Ectodermal cell (in vitro differentiated cells): ENCODE results near the gene BLOC1S5.

Experiments
- H3K27ac ChIP-seq: 2 replicates; pipeline ENCODE4 v1.7.0; 2013; ENCODE audit warnings: mild to moderate bottlenecking, low read depth, low read length; ENCODE audit not compliant: insufficient read depth, poor library complexity, severe bottlenecking
- H3K27me3 ChIP-seq: 2 replicates; pipeline ENCODE4 v1.7.0; 2013; ENCODE audit warnings: mild to moderate bottlenecking, low read length; ENCODE audit not compliant: insufficient read depth, control insufficient read depth, poor library complexity, severe bottlenecking
- H3K36me3 ChIP-seq: one replicate; pipeline ENCODE4 v1.7.0; 2013; ENCODE audit warnings: low read length; ENCODE audit not compliant: control insufficient read depth, insufficient read depth
- H3K4me1 ChIP-seq: one replicate; pipeline ENCODE4 v1.7.0; 2013; ENCODE audit warnings: low read length; ENCODE audit not compliant: control insufficient read depth, insufficient read depth
- H3K4me3 ChIP-seq: 2 replicates; pipeline ENCODE4 v1.7.0; 2013; ENCODE audit warnings: low read depth, low read length, control low read depth; ENCODE audit not compliant: insufficient read depth
- H3K9me3 ChIP-seq: 2 replicates; pipeline ENCODE4 v1.7.0; 2013; ENCODE audit warnings: mild to moderate bottlenecking, low read length, moderate library complexity; ENCODE audit not compliant: control insufficient read depth
- WGBS, 2 experiments: methylation state at CpG; one replicate each; pipeline ENCODE4 v1.1.7; 2013; ENCODE audit warnings: missing lambda C conversion rate in 2 of 2; 5-methylcytosine and 5-hydroxymethylcytosine counted together

BLOC1S5 gene

DNA sequence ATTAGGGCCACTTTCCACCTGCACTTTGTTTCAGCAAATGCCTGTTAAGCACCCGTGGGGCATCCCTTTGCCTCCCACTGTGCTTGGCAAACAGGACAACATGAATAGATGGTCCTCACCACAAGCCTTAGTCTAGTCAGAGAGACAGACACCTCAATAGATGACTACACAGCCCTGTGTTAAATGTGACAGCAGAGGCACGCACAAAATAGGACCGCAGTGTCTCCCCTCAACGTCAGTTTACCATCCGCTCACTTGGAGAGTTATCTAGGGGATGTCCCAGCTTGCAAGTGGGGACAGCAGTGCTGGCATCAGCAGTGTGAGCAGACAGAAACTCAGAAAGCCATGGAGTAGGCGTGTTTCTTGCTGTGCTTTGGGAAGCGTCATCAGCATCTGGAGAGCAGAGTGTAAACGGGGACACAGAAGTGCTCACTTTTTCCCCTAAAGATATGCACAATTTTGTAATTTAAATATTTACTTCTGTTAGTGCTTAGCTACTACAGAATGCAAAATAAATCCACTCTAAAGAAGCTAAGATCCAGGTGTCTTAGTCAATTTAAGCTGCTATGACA is 87.6 kb downstream of the BLOC1S5 start:
- 90 to 92% methylated on average over 7 to 8 of the region's 8 CpGs for WGBS, 2 experiments
- Histone ChIP-seq H3K4me1 (peaks cover 3% of the 10 kb centered on the region), H3K36me3 (no peaks in the 10 kb centered on the region), H3K4me3 (no peak overlapping the region), H3K9me3 (no peaks in the 10 kb centered on the region), H3K27ac (no peak overlapping the region), H3K27me3 (peaks cover 4% of the 10 kb centered on the region)

- 91 to 93% methylated on average over 8 of the region's 8 CpGs for WGBS, 2 experiments
- peaks cover 4% of the 10 kb centered on the region for H3K27me3 ChIP-seq
- no peak overlapping the region for H3K27ac ChIP-seq
- no peaks in the 10 kb centered on the region for H3K36me3 ChIP-seq
- H3K9me3 ChIP-seq = no peaks in the 10 kb centered on the region
- peaks cover 3% of the 10 kb centered on the region for H3K4me1 ChIP-seq
- H3K4me3 ChIP-seq = no peak overlapping the region
Measured at GRCh38 chr6:7975764-7976146, 88.4 kb downstream of the BLOC1S5 start.

GRCh38 chr6:7974938-7975763 is 89.0 kb downstream of the BLOC1S5 start:
- Histone ChIP-seq H3K36me3 (no peaks in the 10 kb centered on the region), H3K4me3 (no peak overlapping the region), H3K27me3 (peaks cover 4% of the 10 kb centered on the region), H3K4me1 (peaks cover 3% of the 10 kb centered on the region), H3K9me3 (no peaks in the 10 kb centered on the region), H3K27ac (no peak overlapping the region)
- WGBS, 2 experiments = 91 to 95% methylated on average over 16 to 18 of the region's 18 CpGs

DNA sequence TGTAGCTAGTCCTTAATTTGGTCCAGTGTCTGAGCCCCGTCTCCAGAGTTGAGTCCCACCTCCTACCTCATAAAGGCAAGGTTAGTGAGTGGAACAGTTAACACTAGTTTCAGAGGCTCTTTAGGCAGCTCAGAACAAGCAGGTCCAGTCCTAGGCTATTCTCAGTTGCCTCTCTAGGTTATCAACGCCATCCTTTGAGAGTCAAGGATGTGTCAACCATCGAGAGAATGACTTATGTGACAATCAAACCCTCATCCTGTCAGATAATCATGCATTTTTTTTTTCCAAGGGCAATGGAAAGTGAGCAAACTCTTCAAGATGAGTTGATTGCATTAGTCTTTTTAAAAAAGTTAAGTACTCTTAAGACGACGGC is 89.6 kb downstream of the BLOC1S5 start:
- Histone ChIP-seq H3K27ac (no peak overlapping the region), H3K27me3 (peaks cover 4% of the 10 kb centered on the region), H3K9me3 (no peaks in the 10 kb centered on the region), H3K4me1 (peaks cover 3% of the 10 kb centered on the region), H3K36me3 (no peaks in the 10 kb centered on the region), H3K4me3 (no peak overlapping the region)
- 91 to 95% methylated on average over 5 of the region's 5 CpGs for WGBS, 2 experiments

DNA sequence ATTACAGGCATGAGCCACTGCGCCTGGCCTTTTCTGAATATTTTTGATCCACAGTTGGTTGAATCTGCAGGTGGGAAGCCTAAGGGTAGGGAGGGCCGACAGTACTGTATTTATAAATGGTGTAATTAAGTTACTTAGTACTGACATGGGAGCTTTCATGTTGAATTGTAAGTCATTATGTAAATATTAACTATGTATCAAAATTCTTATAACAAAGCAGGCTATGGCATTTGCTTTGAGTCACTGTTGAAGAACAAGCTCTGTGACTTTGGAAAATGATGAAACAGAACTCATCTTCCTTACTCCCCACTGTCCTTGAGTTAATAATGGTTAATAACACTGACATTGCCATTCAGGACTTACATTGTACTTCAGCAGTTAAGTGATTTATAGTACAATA is 90.6 kb downstream of the BLOC1S5 start:
- H3K4me3 ChIP-seq = no peak overlapping the region
- WGBS, 2 experiments = 83 to 98% methylated on average over 2 of the region's 2 CpGs
- H3K27me3 ChIP-seq = peaks cover 4% of the 10 kb centered on the region
- no peaks in the 10 kb centered on the region for H3K36me3 ChIP-seq
- H3K9me3 ChIP-seq = no peaks in the 10 kb centered on the region
- no peak overlapping the region for H3K27ac ChIP-seq
- H3K4me1 ChIP-seq = peaks cover 3% of the 10 kb centered on the region

GRCh38 chr6:7971499-7971898 is 92.7 kb downstream of the BLOC1S5 start:
- no peak overlapping the region for H3K4me3 ChIP-seq
- H3K27me3 ChIP-seq = peaks cover 4% of the 10 kb centered on the region
- peaks cover 3% of the 10 kb centered on the region for H3K4me1 ChIP-seq
- WGBS, 2 experiments = 100% methylated on average over 1 to 2 of the region's 2 CpGs
- H3K9me3 ChIP-seq = no peaks in the 10 kb centered on the region
- no peaks in the 10 kb centered on the region for H3K36me3 ChIP-seq
- no peak overlapping the region for H3K27ac ChIP-seq

DNA sequence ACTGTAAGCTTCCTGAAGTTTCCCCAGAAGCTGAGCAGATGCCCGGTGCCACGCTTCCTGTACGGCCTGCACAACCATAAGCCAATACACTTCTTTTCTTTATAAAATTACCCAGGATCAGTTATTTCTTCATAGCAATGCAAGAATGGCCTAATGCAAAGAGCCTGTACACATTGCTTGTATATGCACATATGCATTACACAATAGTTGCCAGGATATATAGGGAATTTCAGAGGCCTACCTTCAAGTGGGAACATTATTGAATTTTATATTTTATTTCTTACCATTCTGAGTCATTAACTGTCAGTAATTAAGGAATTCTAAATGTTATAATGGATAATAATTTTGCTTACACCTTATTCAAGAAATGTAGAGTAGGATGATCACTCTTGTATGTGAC is 93.6 kb downstream of the BLOC1S5 start:
- WGBS, 2 experiments = 71 to 74% methylated on average over 3 of the region's 3 CpGs
- H3K36me3 ChIP-seq = no peaks in the 10 kb centered on the region
- no peaks in the 10 kb centered on the region for H3K27me3 ChIP-seq

More for the DNA sequence above, 93.6 kb downstream of the BLOC1S5 start:
- H3K4me3 ChIP-seq = no peak overlapping the region
- H3K4me1 ChIP-seq = no peaks in the 10 kb centered on the region
- no peaks in the 10 kb centered on the region for H3K9me3 ChIP-seq
- H3K27ac ChIP-seq = no peak overlapping the region
